ENCODE measurements around the gene ZNF681.

Gene ZNF681

DNA sequence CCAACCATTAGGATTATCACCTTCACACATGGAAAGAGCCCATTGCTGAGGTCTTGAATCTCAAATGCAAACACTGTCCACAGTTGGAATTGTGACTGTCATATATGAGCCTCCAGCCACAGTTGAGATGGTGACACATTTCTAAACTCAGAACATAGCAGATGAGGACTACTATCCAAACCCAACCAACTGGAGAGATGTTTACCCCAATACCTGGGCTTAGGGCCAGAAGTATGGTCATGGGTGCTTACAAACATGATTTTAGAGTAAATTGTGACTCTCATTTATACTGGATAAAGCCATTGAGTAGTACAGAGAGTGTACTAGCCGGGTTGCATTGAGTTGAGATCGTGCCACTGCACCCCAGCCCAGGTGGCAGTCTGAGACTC is 14.0 kb upstream of the ZNF681 start:
- Histone ChIP-seq H3K4me3 (ENCODE audit: low read depth, low read length) (no peak overlapping the region), H3K36me3 (replicated peaks) (no peaks in the 10 kb centered on the region), H3K27ac (no peak overlapping the region), H3K27me3 (replicated peaks) (no peaks in the 10 kb centered on the region)
- TF ChIP-seq, protein P1, sequence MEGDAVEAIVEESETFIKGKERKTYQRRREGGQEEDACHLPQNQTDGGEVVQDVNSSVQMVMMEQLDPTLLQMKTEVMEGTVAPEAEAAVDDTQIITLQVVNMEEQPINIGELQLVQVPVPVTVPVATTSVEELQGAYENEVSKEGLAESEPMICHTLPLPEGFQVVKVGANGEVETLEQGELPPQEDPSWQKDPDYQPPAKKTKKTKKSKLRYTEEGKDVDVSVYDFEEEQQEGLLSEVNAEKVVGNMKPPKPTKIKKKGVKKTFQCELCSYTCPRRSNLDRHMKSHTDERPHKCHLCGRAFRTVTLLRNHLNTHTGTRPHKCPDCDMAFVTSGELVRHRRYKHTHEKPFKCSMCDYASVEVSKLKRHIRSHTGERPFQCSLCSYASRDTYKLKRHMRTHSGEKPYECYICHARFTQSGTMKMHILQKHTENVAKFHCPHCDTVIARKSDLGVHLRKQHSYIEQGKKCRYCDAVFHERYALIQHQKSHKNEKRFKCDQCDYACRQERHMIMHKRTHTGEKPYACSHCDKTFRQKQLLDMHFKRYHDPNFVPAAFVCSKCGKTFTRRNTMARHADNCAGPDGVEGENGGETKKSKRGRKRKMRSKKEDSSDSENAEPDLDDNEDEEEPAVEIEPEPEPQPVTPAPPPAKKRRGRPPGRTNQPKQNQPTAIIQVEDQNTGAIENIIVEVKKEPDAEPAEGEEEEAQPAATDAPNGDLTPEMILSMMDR (IDR thresholded peaks at IDR 0.05; ENCODE audit: low read depth, low read length, missing control alignments), result no peak
- no peak for DNase-seq
- in situ Hi-C loops (cut with HindIII; ENCODE audit: low pct_ligation_motif_present, low sequenced_read_pairs), result no loop called here

DNA sequence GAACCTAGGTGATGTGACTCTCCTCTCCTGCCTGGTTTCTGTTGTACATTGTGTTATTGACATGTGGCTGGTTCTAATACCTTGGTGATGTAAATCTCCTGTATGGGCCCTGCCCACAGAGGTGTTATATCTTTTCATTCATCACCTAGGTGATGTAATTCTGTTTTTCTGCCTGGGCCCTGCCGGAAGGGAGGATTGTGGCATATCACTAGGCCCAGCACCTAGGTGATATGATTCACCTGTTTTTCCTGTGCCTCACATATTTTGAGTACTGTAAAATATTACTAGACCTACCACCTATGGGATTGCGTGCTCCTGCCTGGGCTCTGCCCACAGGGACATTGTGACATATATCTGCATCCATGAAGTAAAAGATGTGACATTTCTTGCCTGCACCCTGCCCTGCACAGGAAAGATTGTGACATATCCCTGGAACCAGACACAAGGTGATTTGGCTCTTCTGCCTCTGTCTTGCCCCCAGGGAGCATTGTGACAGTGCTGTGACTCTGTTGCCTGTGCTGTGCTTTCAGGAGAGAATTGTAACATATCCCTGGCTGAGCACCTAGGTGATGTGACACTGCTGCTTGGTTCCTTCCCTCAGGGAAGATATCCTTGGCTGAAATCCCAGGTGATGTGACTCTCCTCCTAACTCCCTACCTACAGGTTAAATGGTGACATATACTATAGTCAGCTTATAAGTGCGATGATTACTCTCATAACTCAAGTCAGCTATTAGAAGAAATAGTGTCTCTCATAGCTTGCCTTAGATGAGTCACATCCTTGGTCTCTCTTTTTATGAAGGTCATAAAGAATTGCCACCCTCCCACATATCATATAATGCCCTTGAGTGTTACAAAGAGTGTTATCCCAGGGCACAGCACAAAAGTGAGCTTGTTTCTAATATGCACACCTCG is 13.3 kb upstream of the ZNF681 start:
- Histone ChIP-seq H3K4me3 (ENCODE audit: low read depth, low read length) (no peak overlapping the region), H3K36me3 (replicated peaks) (no peaks in the 10 kb centered on the region), H3K27me3 (replicated peaks) (no peaks in the 10 kb centered on the region), H3K27ac (no peak overlapping the region)
- no peak for DNase-seq
- TF ChIP-seq, protein P1 (IDR thresholded peaks at IDR 0.05; ENCODE audit: low read depth, low read length, missing control alignments), result no peak
- in situ Hi-C loops (cut with HindIII; ENCODE audit: low pct_ligation_motif_present, low sequenced_read_pairs), result no loop called here

- Histone ChIP-seq H3K27me3 (replicated peaks) (no peaks in the 10 kb centered on the region), H3K27ac (no peak overlapping the region), H3K36me3 (replicated peaks) (no peaks in the 10 kb centered on the region), H3K4me3 (ENCODE audit: low read depth, low read length) (no peak overlapping the region)
- TF ChIP-seq, protein P1 (IDR thresholded peaks at IDR 0.05; ENCODE audit: low read depth, low read length, missing control alignments), result no peak
- DNase-seq, result no peak
- in situ Hi-C loops (cut with HindIII; ENCODE audit: low pct_ligation_motif_present, low sequenced_read_pairs), result no loop called here
These were observed 12.6 kb upstream of the ZNF681 start for GRCh38 chr19:23771316-23771715.

DNA sequence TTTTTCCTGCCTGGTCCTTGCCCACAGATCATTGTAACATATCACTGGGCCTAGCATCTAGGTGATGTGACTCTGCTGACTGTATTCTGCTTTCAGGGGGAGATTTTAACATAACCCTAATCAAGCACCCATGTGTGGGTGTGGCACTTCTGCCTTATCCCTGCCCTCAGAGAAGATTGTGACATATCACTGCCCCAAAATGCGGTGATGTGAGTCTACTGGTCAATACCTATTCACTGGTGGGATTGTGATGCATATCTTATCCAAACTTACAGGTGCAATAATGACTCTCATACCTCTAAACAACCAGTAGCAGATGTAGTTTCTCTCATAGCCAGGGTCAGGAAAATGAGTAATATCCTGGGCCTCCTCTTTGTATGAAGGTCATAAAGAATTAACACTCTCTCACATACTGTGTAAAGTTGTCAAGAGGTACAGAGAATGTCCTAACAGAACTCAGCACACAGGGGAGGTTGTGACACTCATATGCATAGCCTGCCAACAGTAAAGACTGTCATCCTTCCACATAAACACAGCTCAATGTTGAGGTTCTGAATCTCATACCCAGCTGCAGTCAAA is 12.1 kb upstream of the ZNF681 start:
- TF ChIP-seq, protein P1 (IDR thresholded peaks at IDR 0.05; ENCODE audit: low read depth, low read length, missing control alignments), result no peak
- H3K4me3 ChIP-seq (ENCODE audit: low read depth, low read length), result no peak overlapping the region
- no peaks in the 10 kb centered on the region for H3K27me3 ChIP-seq (replicated peaks)
- no peak for DNase-seq
- in situ Hi-C loops (cut with HindIII; ENCODE audit: low pct_ligation_motif_present, low sequenced_read_pairs), result no loop called here
- H3K36me3 ChIP-seq (replicated peaks), result no peaks in the 10 kb centered on the region
- H3K27ac ChIP-seq, result no peak overlapping the region

- Histone ChIP-seq H3K27ac (no peak overlapping the region), H3K4me3 (ENCODE audit: low read depth, low read length) (no peak overlapping the region), H3K36me3 (replicated peaks) (no peaks in the 10 kb centered on the region), H3K27me3 (replicated peaks) (no peaks in the 10 kb centered on the region)
- in situ Hi-C loops (cut with HindIII; ENCODE audit: low pct_ligation_motif_present, low sequenced_read_pairs), result no loop called here
- TF ChIP-seq, protein P1 (IDR thresholded peaks at IDR 0.05; ENCODE audit: low read depth, low read length, missing control alignments), result no peak
- no peak for DNase-seq
These were observed 11.2 kb upstream of the ZNF681 start for GRCh38 chr19:23769691-23770468.
